NCI-H2227 (cell line): ENCODE results near the gene SRPK2.
A peak's percentile ranks its signal among the peaks of the same experiment; 100 is the strongest.
"Not testable (repeated sequence)": the region's sequence is repeated elsewhere in the genome, so short reads cannot be mapped to it uniquely, and the experiment has no call there.

Experiments used
- DNase-seq: peaks from one replicate; lab custom pipeline; 2025; ENCODE audit not compliant: unreplicated experiment; lab: John Stamatoyannopoulos, UW

Gene SRPK2

GRCh38 chr7:105268056-105268455 lies 120.7 kb downstream of the SRPK2 start:
- DNase-seq: no peak

GRCh38 chr7:105267244-105267643 lies 121.5 kb downstream of the SRPK2 start:
- DNase-seq: no peak

GRCh38 chr7:105264707-105265106 lies 124.0 kb downstream of the SRPK2 start:
- no peak for DNase-seq

- DNase-seq: peak; percentile 60
Measured at GRCh38 chr7:105261689-105262088, 127.0 kb downstream of the SRPK2 start.

GRCh38 chr7:105260201-105260871 lies 128.4 kb downstream of the SRPK2 start:
- not testable (repeated sequence) for DNase-seq

- DNase-seq: not testable (repeated sequence)
Measured at GRCh38 chr7:105258919-105259318, 129.8 kb downstream of the SRPK2 start.

- DNase-seq: peak; percentile 46
Measured at GRCh38 chr7:105257338-105257737, 131.4 kb downstream of the SRPK2 start.

GRCh38 chr7:105256761-105257231 lies 131.9 kb downstream of the SRPK2 start:
- peak; percentile 46 for DNase-seq

- no peak for DNase-seq
Measured at GRCh38 chr7:105250706-105251105, 138.0 kb downstream of the SRPK2 start.

- DNase-seq: no peak
Measured at GRCh38 chr7:105250239-105250638, 138.5 kb downstream of the SRPK2 start.

GRCh38 chr7:105249216-105249615 lies 139.5 kb downstream of the SRPK2 start:
- DNase-seq: no peak

GRCh38 chr7:105246679-105247078 lies 142.0 kb downstream of the SRPK2 start:
- DNase-seq: no peak

- DNase-seq: no peak
Measured at GRCh38 chr7:105246256-105246655, 142.5 kb downstream of the SRPK2 start.

- DNase-seq: peak; percentile 82
Measured at GRCh38 chr7:105245398-105246114, 143.2 kb downstream of the SRPK2 start.

GRCh38 chr7:105244594-105244993 lies 144.1 kb downstream of the SRPK2 start:
- peak; percentile 63 for DNase-seq

GRCh38 chr7:105241198-105241597 lies 147.5 kb downstream of the SRPK2 start:
- DNase-seq: no peak

- no peak for DNase-seq
Measured at GRCh38 chr7:105238198-105238765, 150.4 kb downstream of the SRPK2 start.

- DNase-seq: no peak
Measured at GRCh38 chr7:105234886-105235285, 153.8 kb downstream of the SRPK2 start.

GRCh38 chr7:105232829-105233291 lies 155.9 kb downstream of the SRPK2 start:
- not testable (repeated sequence) for DNase-seq

- no peak for DNase-seq
Measured at GRCh38 chr7:105230486-105230885, 158.2 kb downstream of the SRPK2 start.

- DNase-seq: peak; percentile 19
Measured at GRCh38 chr7:105229641-105230040, 159.1 kb downstream of the SRPK2 start.

- peak; percentile 63 for DNase-seq
Measured at GRCh38 chr7:105228555-105228954, 160.2 kb downstream of the SRPK2 start.
